HG03066 (cell line): ENCODE results near the gene CD209.

Experiments used
- ATAC-seq: cut with Tn5 transposase; IDR thresholded peaks from one replicate; pipeline ENCODE4 v1.9.1; 2021; ENCODE audit warnings: low read depth; ENCODE audit not compliant: unreplicated experiment

The CD209 gene

DNA sequence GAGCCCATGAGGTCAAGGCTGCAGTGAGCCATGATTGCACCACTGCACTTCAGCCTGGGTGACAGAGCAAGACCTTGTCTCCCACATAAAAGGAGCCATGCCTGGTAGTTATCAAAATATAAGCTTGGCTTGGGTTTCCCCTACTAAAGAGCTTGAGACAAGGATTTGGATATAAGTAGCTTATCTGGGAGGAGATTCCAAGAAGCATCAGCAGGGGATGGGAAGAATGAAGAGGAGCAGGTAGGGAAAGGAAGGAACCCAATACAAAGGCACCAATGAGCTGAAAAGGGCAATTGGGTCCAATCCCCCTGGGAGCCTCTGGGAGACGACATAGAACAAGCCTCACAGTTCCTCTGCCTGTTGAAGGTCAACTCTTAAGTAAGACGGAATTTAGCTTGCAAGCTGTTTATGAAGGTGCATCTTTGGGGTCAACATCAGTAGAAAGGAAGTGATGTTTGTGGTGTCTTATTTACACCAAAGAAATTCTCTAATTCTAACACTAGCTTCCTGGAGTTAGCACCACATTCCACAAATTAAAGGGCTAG lies 8.1 kb downstream of the CD209 start:
- no peak for ATAC-seq

DNA sequence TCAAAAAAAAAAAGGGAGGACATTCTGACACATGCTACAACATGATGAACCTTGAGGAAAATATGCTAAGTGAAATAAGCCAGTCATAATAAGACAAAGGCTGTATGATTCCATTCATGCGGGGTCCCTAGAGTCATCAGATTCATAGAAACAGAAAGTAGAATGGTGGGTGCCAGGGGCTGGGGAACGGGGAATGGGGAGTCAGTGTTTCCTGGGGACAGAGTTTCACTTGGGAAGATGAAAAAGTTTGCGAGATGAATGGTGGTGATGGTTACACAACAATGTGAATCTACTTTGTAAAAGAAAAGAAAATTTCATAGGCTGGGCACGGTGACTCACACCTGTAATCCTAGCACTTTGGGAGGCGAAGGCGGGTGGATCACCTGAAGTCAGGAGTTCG lies 9.3 kb downstream of the CD209 start:
- no peak for ATAC-seq

DNA sequence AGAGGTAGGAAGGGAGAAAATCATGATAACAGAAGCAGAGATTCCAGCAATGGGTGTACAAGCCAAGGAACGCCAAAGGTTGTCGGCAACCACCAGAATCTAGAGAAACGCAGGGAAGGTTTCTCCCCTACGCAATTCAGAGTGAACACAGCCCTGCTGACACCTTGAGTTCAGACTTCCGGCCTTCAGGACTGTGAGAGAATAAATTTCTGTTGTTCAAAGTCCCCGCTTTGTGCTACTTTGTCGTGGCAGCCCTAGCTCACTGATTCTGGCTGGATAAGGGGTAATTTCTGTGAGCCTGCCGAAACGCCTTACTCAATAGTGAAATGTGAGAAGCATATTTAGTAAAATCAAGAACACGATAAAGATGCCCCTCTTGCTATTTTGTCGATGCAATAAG lies 10.1 kb downstream of the CD209 start:
- ATAC-seq, result no peak

GRCh38 chr19:7736148-7736547 lies 11.2 kb downstream of the CD209 start:
- no peak for ATAC-seq

GRCh38 chr19:7734220-7735203 lies 12.8 kb downstream of the CD209 start:
- ATAC-seq, result no peak

- no peak for ATAC-seq
These were observed 14.0 kb downstream of the CD209 start for GRCh38 chr19:7733376-7733775.

GRCh38 chr19:7732045-7732444 lies 15.3 kb downstream of the CD209 start, which contains the start of gene CLEC4G:
Gene CLEC4G, minus strand, starts transcription at chr19:7732110. Its CDS starts 8 bp downstream, at chr19:7732102.
- ATAC-seq, result no peak

GRCh38 chr19:7731615-7732014 lies 15.7 kb downstream of the CD209 start:
- ATAC-seq, result no peak

- no peak for ATAC-seq
These were observed 16.1 kb downstream of the CD209 start for GRCh38 chr19:7731218-7731595.

- ATAC-seq, result no peak
These were observed 16.8 kb downstream of the CD209 start for GRCh38 chr19:7730286-7731217.

- ATAC-seq, result no peak
These were observed 17.5 kb downstream of the CD209 start for GRCh38 chr19:7729831-7730285.

DNA sequence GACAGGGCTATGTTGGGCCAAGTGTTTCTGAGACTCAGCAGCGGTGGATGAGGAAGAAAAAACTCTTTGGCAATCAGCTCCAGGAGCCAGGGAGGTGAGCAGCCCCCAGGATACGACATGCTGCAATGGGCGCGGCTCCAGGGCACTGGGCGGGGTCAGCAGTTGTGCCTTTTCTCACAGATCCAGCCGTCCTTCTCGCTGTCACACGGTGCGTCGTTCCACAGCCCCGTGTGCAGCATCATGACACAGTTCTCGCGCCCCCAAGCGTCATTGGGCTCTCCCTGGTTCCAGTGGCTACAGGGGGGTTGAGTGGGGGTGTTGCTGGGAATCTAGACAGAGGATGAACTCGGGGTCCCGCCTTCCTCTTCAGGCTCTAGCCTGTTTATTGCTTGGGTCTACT lies 18.1 kb downstream of the CD209 start:
- no peak for ATAC-seq

- ATAC-seq, result no peak
These were observed 21.5 kb downstream of the CD209 start for GRCh38 chr19:7725791-7726190.

DNA sequence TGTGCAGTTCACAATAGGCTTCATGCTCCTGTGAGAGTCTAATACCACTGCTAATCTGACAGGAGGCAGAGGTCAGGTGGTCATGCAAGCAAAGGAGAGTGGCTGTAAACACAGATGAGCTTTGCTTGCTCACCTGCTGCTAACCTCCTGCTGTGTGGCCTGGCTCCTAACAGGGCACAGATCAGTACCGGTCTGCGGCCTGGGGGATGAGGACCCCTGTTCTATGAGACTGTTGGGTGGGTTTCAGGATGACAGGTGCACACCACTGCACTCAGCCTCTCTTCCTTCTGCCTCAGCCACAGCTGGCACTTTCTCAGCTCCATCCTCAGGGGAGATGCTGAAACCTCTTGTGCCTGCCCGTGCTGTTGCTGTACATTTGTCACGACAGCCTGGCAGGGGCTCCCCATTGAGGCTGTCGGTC lies 25.1 kb downstream of the CD209 start:
- ATAC-seq, result no peak

DNA sequence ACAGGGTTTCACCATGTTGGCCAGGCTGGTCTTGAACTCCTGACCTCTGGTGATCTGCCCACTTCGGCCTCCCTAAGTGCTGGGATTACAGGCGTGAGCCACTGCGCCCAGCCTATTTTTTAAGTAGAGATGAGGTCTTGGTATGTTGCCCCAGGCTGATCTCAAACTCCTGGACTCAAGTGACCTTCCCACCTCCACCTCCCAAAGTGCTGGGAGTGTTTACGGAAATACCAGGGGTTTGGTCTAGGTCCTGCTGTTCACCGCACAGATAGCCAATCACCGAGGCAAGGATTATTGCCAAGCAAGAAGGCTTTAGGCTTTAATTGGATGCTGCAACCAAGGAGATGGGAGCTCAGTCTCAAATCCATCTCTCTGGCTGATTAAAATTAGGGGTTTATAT lies 27.0 kb downstream of the CD209 start:
- ATAC-seq, result no peak

DNA sequence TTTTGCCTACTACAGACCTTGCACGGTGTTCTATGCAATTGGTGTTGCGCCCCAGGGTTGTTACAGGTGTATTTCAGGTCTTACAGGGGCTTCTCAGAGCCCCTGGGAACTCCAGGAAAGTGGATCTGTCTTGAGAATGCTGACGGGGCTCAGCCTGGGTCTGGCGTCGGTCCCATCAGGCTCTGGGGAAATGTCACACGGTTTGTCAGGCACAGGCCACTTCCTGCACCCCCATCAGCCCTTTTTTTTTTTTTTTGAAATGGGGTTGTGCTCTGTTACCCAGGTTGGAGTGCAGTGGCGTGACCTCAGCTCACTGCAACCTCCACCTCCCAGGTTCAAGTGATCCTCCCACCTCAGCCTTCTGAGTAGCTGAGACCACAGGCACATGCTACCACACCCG lies 28.7 kb downstream of the CD209 start:
- ATAC-seq, result no peak

DNA sequence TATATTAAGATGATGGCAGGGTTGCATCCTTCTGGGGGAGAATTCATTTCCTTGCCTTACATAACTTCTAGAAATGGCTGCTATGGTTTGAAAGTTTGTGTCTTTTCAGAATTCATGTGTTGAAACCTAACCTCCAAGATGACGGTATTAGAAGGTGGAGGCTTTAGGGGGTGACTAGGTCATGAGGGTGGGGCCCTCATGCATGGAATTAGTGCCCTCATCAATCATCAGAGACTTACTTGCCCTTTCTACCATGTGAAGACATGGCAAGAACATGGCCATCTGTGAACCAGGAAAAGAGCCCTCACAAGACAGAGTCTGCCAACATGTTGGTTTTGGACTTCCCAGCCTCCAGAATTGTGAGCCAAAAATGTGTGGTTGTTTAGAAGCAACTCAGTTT lies 30.6 kb downstream of the CD209 start:
- ATAC-seq, result no peak

GRCh38 chr19:7715671-7716070 lies 31.7 kb downstream of the CD209 start:
- no peak for ATAC-seq

DNA sequence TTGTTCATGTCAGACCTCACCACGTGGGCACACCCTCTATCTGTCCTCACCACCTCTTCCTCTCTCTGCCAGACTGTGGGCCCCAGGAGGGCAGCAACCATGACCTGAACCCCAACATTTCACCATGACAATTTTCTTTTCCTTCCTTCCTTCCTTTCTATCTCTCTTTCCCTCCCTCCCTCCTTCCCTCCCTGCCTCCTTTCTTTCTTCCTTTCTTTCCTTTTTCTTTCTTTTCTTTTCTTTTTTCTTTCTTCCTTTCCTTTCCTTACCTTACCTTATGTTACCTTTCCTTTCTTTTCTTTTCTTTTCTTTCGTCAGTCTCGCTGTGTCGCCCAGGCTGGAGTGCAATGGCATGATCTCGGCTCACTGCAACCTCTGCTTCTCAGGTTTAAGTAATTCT lies 36.7 kb downstream of the CD209 start:
- no peak for ATAC-seq

- ATAC-seq, result no peak
These were observed 37.3 kb downstream of the CD209 start for GRCh38 chr19:7709932-7710460.
